Measurements from ENCODE around the gene FMNL1.

Gene FMNL1

DNA sequence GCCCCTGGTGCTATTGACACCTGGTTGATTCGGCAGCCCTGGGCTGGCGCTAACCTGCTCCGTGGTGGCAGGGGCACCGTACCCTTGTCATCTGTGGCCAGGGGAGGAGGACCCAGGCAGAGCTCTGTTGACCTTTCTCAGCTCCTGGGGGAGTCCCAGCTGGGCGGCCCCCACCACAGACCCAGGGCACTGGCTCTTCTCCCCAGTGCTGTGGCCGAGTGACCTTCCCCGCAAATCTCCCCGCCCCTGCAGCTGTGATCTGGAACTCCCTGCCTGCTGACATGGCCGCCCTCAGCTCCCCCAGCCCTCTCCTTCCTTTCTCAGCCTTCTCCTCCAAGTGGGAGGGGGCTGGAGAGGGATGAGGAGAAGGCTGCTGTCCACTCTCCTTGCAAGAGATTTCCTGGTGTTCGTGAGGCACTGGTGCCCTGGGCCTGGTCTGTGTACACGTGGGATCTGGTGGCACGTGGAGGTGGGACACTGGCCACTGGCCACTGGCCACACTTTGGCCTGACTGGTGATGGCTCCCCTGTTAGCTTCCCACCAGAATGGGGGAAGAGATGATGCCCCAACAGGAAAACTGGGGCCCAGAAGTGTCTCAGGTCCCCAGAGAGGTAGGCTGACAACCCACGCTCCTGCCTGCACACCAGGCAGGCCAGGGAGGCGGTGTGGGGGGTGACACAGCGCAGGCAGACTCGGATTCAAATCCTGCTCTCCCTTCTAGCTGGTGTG lies 8.2 kb downstream of the FMNL1 start:
- CTCF ChIA-PET, result interaction anchor here (0.7 to 13.0 kb wide), 15 partner anchors 11 to 199 kb away, joined by 3 to 309 read pairs (median 5); partner anchors contain the start of genes ACBD4 and FMNL1
- DNase-seq (ENCODE audit: extremely low spot score), result peak; percentile 73

DNA sequence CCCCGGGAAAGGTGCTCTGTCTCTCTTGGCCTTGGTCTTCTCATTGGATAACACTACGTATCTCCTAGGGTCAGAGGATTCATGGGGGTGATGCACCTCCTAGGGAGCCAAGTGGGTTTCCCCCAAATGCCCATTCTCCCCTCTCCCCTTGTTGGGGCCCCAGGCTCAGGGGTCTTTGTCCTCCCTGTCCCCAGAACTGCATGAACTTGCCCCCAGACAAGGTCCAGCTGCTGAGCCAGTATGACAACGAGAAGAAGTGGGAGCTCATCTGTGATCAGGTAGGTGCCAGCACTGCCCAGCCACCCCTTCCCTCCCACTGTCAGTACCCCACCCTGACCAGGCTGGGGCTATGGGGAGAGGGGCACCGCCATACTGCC lies 8.7 kb downstream of the FMNL1 start:
- ChIA-PET CTCF (interaction anchor here (1.2 to 13.0 kb wide), 10 partner anchors 12 to 155 kb away, joined by 3 to 309 read pairs (median 10); partner anchors contain the start of genes ACBD4 and FMNL1), POLR2A (interaction anchor here (5.3 kb wide), 1 partner anchor 81 kb away, joined by 31 read pairs; the partner anchor contains the start of gene HEXIM1)
- no peak for DNase-seq (ENCODE audit: extremely low spot score)
- TF ChIP-seq, protein P1, sequence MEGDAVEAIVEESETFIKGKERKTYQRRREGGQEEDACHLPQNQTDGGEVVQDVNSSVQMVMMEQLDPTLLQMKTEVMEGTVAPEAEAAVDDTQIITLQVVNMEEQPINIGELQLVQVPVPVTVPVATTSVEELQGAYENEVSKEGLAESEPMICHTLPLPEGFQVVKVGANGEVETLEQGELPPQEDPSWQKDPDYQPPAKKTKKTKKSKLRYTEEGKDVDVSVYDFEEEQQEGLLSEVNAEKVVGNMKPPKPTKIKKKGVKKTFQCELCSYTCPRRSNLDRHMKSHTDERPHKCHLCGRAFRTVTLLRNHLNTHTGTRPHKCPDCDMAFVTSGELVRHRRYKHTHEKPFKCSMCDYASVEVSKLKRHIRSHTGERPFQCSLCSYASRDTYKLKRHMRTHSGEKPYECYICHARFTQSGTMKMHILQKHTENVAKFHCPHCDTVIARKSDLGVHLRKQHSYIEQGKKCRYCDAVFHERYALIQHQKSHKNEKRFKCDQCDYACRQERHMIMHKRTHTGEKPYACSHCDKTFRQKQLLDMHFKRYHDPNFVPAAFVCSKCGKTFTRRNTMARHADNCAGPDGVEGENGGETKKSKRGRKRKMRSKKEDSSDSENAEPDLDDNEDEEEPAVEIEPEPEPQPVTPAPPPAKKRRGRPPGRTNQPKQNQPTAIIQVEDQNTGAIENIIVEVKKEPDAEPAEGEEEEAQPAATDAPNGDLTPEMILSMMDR (IDR thresholded peaks at IDR 0.05; ENCODE audit: control extremely low read depth, extremely low read depth, low read depth, missing control alignments), result no peak

More for the DNA sequence above, 8.2 kb downstream of the FMNL1 start:
- POLR2A ChIA-PET, result interaction anchor here (1.2 to 5.3 kb wide), 4 partner anchors 9 to 81 kb away, joined by 3 to 31 read pairs (median 6); partner anchors contain the start of gene HEXIM1
- TF ChIP-seq, protein P1 (IDR thresholded peaks at IDR 0.05; ENCODE audit: control extremely low read depth, extremely low read depth, low read depth, missing control alignments), result no peak

DNA sequence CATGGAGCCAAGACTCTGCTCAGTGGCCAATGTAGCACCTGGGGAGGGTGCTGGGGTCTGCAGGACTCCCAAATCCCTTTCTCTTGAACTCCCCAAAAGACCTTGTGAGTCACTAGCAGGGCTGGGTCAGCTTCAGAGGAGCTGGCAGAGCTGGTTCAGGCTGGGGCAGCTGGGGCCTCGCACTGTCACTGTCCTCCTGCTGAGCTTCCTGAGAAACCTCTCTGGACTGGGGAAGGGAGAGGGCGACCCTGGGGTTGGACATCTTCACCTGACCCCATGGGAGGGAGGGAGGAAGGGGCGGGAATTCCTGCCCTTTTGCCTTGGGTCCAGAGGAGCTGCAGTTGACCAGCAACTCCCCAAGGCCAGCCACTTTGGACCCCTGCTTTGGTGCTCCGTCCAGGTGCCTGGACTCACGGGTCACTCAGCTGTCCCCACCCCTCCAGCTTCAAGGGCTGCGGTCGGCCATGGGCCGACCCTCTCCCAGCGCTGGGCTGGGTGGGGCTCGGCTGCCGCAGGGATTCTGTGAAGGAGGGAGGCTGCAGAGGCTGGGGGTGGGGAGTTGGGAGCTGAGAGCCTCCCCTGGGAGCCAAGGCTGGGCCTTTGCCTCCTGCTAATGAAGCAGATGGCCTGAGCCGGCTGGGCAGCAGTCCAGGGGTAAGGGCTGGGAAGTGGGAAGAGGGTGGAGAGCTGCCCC lies 9.2 kb downstream of the FMNL1 start:
- ChIA-PET POLR2A (interaction anchor here (0.5 to 5.3 kb wide), 3 partner anchors 12 to 795 kb away, joined by 3 to 31 read pairs (median 6); partner anchors contain the start of gene HEXIM1), CTCF (interaction anchor here (1.0 to 13.0 kb wide), 13 partner anchors 12 to 154 kb away, joined by 3 to 309 read pairs (median 8); partner anchors contain the start of genes ACBD4 and FMNL1)
- no peak for DNase-seq (ENCODE audit: extremely low spot score)
- TF ChIP-seq, protein P1 (IDR thresholded peaks at IDR 0.05; ENCODE audit: control extremely low read depth, extremely low read depth, low read depth, missing control alignments), result no peak

DNA sequence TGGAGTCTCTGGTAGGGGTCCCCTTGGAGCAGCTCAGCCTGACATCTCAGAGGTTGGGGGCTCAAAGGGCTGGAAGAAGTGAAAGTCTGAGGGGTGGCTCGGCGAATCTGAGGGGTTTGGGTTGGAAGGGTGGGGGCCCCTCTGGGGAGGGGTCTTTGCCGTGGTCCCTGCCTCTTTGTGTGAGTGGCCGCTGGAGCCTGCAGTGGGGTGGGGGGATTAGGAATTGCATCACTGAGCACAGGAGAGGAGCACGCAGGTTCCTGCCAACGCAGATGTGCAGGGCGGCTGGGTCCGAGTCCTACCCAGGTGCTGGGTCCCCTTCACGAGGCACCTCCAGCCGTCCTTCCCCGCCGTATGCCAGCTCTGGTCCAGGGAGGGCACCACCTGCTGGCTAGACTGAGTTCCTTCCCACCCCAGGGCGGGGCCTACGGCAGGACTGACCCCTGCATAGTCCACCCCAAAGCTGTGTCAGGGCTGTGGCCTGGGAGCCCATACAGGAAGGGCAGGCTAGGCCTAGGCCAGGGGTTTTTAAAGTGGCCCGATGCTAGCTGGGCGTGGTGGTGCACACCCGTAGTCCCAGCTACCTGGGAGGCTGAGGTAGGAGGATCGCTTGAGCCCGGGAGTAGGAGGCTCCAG lies 9.9 kb downstream of the FMNL1 start:
- ChIA-PET POLR2A (interaction anchor here (0.5 to 5.3 kb wide), 3 partner anchors 12 to 794 kb away, joined by 3 to 31 read pairs (median 6); partner anchors contain the start of gene HEXIM1), CTCF (interaction anchor here (0.7 to 13.0 kb wide), 13 partner anchors 13 to 175 kb away, joined by 3 to 309 read pairs (median 5); partner anchors contain the start of genes ACBD4 and FMNL1)
- TF ChIP-seq, protein P1 (IDR thresholded peaks at IDR 0.05; ENCODE audit: control extremely low read depth, extremely low read depth, low read depth, missing control alignments), result peak; percentile 38
- no peak for DNase-seq (ENCODE audit: extremely low spot score)

DNA sequence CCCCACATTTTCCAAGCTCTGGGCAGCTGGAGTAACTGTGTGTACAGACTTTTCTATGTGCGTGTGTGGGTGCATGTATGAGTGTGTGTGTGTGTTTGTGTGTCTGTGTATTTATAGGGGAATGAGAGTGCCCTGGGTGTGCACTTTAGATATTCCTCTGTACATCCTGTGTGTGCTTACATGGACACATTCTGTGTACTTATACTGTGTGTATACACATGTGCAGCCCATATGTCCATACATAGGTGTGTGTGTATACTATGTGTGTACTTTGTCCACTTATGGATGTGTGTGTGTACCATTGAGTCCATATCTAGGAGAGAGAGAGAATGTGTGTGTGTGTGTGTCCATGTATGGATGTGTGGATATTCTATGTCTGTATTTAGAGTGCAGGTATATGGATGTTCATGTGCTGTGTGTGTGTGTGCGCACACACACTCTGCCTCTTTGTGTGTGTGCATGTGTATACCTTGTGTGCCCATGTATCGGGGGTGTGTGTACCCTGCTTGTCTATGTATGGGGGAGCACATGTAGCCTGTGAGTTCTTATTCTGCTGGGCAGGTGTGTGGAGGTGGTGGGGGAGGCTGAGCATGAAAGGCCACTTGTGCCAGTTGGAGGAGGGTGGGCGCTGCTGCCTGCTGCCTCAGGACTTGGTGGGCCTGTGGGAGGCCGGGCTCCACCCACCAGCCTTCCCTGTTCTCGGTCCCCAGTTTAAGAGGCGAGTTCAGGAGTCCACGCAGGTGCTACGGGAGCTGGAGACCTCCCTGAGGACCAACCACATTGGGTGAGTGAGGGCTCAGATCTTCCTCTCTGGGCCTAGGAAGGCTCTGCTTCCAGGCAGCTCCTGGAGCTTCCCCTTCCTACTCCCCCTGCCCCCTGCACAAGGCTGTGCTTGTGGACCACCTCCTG lies 11.1 kb downstream of the FMNL1 start:
- CTCF ChIA-PET, result interaction anchor here (0.7 to 13.0 kb wide), 10 partner anchors 10 to 174 kb away, joined by 3 to 309 read pairs (median 6); partner anchors contain the start of genes ACBD4 and FMNL1
- TF ChIP-seq, protein P1 (IDR thresholded peaks at IDR 0.05; ENCODE audit: control extremely low read depth, extremely low read depth, low read depth, missing control alignments), result no peak
- POLR2A ChIA-PET, result interaction anchor here (5.3 kb wide), 1 partner anchor 84 kb away, joined by 31 read pairs; the partner anchor contains the start of gene HEXIM1
- DNase-seq (ENCODE audit: extremely low spot score), result no peak
